Ecto neural progenitor cell (in vitro differentiated cells): ENCODE data around the gene AQP1.

Experiments
- DNase-seq: peaks from one replicate; pipeline ENCODE4 v3.0.0-alpha.2; 2018; ENCODE audit warnings: low spot score

AQP1 gene

DNA sequence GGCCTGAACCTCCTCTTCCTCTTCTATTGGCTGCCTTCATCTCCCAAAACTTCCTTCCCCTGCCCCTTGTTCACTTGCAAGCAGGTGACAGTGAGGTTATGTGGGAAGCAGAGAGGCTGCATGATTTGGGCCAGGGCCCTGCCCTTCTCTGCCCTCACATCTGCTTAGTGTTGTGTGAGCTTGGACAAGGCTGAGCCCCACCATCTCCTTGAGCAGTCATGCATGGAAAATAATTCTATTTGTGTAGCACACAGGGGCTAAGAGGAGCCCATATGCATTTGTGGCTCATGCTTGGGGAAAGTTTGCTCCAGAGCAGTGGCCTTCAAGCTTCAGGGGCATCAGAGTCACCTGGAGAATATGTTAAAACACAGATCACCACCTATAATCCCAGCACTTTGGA lies 26.8 kb upstream of the AQP1 start:
- DNase-seq: no peak

DNA sequence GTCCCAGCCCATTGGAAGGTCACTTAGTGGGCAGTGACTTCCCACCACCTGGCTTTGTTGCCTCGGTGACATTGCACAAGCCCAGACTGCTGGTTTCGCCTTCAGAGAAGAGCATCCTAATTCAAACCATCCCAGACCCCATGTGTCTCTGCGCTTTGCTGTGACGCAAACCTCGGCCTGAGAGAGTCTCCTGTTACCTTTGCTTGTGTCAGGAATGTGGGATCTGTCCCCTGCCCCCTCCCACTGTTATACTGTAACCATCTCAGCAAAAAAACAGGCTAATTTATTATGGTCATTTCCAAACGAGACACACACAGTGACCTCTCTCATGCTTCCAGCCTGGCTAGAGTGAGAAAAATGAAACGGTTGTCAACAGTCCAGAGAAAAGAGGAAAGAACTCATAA lies 25.0 kb upstream of the AQP1 start:
- no peak for DNase-seq

DNA sequence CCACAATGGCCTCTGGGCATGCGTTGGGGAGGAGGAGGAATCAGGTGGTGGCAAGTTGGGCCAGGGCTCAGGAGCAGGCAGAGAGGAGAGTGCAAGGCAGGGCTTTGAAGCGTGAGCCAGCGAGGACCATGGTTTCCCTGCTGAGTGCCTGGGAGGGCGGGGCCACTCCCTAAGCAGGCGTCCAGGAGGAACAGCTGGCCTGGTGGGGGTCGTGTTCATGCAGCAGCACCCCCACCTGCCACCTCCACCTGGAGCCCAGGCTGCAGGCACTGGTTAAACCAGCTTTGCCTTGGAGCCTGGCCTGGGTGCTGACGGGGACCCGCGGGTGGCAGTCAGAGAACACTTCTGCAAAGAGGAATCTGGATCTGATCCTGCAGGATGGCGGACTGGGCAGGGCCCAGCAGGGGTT lies 24.2 kb upstream of the AQP1 start:
- DNase-seq: no peak

DNA sequence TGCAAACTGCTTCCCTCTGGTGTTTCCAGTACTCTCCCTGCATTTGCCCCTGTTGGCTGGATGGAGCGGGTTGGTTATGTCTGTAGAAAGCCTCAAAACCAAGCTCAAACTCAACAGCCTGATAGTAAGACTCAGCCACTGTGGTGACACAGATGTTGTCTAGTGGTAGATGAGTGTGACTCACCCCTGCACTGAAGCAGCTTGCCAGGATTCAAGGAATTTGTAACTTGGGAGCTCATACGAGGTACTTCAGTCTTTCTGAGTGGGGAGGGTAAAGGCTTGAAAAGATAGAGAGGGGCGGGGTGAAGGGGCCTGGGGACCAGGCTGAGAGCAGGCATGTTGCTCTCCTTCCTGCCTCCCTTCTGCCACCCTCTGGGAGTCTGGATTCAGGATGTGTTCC lies 22.9 kb upstream of the AQP1 start:
- no peak for DNase-seq

DNA sequence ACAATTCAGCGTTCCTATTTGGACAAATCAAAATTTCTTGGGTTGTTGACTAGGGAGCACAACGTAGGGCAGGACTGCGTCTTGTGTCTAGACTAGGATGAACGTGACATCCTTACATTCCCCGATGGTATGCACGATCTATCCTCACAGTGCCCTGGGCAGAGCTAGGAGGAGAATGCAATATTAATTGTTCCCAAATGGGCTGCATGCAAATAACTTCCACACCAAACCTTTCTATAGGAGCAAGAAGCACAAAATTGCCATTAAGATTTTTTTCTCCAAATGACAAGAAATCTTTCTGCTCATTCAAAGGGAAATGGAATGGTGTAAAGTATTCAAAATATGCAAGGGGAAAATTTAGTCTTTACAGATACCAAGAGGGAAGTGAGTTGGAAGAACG lies 21.4 kb upstream of the AQP1 start:
- DNase-seq: no peak

DNA sequence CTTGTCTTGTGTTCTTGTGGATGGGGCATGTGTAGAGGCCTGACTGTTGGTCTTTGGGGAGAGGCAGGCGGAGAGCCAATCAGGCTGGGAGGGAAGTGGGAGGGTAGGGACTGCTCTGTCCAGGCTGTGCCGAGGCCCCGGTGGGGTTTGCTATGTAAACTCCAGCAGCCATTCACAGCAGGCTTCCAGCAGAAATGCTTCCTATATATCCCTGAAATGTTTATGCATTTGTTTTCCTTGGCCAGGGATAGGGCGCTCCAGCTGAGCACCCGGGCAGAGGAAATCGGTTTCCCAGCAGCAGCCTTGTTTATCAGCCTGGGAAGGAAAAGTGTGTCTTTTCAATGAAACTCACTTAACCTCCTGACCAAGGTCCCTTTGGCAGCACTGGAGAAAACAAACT lies 18.3 kb upstream of the AQP1 start:
- no peak for DNase-seq

DNA sequence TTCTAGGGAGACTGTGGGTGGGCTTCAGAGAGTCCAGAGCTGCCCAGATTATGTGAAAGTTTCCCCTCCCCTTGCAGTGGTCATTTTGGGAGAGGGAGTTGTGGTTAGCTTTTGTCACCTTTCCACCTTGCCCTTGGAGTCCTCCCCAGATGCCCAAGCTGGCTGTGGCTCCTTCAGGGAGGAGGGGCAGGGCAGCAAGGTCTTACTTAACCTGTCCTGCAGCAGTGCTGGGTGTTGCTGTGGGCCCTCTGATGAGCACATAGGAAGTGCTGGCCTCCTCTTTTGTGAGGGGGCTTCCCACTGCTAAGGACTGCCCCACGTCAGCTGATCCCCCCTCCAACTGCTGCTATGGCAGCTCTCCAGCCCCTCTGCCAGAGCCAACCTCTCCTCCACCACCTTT lies 17.6 kb upstream of the AQP1 start:
- DNase-seq: no peak

DNA sequence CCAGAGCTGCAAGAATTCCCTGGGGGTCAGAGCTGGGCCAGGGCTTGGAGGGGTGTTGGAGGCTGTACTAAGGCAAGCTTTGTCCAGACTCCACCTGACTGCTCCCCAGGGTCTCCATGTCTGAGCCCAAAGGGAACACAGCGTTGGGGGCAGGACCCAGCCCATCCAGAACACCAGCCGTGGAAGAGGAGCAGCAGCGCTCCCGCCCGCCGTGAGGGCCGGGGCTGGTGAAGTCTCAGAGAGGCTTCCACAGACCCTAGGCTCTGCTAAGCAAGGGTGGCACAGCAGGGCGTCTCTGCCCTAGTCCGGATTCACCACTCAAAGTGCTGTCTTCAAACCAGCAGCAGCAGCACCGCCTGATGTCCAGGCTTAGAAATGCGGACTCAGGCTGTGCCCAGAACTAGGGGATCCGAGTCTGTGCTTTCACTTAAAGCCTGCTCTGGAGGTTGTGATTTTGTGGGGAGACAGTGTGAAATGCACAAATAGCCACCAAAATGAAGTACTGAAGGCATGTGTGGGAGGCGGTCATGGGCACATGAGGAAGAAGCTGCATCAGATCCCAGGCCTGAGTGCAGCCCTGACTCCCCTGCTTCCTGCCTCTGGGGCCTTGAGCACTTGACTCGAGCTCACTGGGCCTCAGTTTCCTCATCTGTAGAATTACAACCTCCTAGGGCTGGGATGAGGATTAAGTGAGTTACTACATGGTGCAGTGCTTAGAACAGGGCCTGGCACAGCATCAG lies 16.6 kb upstream of the AQP1 start:
- no peak for DNase-seq

DNA sequence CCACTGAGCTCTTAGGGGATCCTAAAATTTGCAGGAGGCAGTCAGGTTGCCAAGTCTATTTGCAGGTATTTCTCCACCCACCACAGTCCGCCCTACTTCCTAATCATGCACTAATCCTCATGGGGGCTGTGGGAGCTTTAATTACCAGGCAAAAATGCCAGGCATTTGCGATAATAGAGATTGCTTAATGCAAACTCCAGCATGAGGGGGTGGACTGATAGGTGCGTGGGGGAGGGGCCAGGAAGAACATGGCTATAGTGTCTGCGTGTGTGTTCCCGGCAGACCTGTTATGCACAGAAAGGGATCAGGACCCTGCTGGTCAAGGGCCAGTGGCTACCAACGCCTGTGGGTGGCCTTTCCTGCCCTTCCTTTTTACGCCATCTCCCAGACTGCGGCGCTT lies 15.6 kb upstream of the AQP1 start:
- no peak for DNase-seq

DNA sequence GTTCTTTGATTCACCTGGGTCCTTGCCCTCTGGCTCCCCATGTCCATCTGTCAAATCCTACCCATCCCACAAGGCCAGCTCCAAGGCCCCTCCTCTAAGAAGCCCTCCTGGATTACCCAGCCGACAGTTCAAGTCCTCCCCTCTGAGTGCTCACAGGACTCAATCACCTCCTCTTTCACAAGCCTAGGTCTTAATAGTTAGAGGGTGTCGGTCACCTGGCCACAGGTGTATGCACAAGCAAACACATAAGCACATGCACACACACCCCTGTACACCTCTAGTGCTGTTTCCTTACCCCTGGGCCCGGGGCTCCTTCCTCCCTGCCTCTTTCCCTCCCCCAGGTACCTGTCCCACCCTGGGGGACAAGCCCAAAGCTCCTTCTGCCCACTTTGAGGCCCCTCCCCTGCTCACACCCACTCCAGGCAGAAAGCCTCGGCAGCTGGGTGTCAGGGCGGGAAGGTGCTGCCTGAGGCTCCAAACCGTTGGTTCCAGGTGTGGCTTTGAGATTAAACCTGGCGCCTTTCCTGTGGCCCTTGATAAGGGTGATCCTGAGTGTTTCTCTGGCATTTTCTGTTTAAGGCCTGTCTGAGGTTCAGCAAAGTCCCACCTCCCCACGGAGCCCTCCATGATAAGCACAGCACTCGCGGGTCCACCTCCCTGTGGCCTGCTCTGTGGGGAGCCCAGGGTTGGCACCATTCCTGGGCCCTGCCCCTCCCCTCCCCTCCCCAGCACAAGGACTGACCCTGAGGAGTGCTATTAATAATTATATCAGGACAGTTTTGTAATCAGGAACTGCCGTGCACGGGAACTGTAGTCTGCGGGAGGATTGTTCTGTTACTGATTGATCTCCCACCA lies 14.6 kb upstream of the AQP1 start:
- no peak for DNase-seq

DNA sequence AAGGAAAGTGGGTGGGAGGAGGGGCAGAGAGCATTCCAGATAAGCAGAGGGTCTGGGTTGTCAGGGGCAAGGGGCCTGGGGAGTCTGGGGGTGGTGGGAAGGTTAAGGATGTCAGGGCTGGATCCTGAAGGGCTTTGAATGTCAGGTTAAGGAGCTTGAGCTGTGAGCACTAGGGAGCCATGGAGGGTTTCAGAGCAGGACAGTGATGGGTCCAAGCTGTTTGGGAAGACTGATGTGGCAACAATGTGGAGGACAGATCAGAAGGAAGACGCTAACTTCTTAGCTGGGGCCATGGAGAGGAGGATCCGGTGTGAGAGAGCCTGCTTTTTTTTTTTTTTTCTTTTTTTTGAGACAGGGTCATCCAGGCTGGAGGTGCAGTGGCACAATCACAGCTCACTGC lies 13.9 kb upstream of the AQP1 start:
- DNase-seq: no peak

DNA sequence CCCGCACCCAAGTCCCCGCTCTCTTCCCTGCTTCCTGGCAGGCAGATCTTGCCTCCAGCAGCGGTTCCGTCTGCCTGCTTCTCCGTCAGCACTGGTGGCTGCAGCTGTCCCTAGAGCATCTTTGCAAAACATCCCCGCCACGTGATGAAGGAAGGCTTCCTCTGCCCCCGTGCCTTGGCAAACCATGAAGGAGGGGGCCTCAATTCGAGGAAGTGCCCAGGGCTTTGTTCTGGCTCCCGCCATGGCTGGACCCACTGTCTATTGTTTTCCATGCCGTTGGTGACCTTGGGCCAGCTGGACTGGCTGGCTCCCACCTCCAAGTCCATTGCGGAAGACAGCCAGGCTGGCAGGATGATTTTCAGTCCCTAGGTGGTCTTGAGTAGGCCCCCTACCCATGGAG lies 13.2 kb upstream of the AQP1 start:
- DNase-seq: no peak

DNA sequence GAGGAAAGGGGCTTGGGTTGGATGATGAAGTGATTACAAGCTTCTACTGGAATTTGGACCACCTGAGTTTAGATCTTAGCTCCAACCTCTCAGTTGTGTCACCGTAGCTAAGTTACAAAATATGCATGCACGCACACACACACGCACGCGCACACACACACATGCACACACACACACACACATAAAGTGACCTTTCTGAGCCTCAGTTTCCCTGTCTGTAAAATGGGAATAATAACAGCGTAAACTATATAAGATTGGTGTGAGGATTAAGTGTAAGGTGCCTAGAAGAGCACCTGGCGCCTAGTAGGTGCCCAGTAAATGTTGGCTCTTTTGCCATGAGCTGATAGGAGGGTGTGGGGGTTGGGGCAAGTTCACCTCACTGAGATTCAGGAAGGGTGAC lies 12.6 kb upstream of the AQP1 start:
- no peak for DNase-seq

DNA sequence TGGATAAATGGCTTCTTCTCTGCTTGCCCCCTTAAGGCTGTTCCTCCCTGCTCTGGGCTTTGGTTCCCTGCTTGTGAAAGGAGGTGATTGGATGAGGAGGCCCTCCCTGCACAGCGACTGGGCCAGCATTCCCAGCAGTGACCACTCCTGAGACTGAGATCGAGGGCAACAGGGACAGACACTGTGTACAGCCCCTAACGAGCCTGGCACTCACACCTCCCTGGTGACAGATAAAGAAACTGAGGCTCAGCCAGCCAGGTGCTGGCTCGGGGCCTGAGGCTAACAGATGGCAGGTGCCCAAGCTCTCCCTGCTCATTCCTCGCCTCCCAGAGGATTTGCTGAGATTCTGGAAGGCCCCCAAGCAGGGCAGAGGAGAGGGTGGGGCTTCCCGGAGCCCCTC lies 12.0 kb upstream of the AQP1 start:
- no peak for DNase-seq

DNA sequence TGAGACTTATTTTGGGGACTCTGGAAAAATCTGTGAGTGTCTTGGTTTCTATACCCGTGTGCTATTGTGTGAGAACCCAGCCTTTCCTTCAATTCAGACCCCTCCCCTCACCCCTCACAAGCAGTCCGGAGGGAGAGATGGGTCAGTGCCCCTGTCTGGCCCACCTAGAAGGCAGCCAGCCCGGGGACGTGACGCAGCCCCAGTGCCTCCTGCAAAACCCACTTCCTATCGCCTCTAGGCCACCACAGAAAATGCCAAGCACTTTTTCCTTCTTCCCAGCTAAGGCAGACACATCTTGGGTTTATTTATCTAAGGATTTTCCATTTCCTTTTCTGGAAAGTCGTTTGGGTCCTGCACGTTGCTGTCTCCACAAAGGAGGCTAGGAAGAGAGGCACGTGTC lies 11.6 kb upstream of the AQP1 start:
- DNase-seq: no peak

DNA sequence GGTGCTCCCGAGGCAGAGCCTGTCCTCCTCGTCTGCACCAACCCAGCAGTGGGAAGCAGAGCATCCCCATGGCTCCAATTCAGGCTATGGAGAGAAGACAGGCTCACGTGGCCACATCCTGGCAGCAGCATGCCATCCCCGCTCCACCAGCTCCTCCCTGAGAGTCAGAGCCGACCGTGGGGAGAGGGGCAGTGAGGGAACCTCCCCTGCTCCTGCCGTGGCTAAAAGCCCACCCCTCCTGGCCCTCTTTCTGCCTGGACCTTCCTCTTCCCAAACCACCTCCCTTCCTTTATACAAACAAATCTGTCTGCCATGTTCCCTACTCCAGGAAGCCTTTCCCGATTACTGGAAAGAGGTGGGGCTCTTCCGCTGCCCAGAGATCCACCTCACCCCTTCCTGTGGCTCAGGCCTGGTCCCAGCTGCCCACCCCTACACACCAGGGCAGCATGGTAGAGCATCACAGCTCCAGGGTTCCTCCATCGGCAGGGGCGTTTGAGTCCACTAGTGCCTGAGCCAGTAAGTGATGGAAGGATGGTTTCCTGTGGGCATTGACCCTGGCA lies 10.8 kb upstream of the AQP1 start:
- no peak for DNase-seq

DNA sequence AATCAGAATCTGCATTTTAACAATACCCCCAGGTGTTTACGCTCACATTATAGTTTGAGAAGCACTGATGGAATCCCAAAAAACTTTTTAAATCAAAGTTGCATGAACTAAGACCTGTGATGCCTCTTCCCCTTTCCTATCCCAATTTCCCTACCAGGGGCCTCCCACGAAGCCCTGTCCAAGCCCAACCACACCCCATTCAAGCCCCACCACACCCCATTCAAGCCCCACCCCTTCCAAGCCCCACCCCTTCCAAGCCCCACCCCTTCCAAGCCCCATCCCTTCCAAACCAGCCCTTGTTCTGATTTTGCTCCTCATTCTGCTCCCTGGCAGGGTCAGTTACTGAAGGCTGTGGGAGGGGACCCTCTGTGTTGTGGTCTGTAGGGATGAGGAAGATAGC lies 9.8 kb upstream of the AQP1 start:
- no peak for DNase-seq

DNA sequence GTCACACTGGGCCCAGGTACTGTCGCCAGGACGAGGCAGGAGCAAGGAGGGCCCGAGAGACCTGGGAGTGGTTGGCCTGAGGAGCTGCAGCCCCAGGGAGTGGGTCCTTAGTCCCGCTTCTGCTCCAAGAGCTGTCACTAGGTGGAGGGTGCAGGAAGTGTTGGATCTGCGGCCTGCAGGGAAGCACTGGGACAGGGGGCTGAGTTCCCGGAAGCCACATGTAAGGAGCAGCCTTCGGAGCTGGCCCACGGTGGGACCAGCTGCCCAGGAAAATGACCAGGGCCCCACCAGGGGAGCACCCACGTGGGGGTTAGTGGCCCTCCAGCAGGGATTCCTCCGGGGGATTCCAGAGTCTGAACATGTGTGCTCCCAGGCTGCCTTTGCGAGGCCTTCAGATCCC lies 9.2 kb upstream of the AQP1 start:
- no peak for DNase-seq

DNA sequence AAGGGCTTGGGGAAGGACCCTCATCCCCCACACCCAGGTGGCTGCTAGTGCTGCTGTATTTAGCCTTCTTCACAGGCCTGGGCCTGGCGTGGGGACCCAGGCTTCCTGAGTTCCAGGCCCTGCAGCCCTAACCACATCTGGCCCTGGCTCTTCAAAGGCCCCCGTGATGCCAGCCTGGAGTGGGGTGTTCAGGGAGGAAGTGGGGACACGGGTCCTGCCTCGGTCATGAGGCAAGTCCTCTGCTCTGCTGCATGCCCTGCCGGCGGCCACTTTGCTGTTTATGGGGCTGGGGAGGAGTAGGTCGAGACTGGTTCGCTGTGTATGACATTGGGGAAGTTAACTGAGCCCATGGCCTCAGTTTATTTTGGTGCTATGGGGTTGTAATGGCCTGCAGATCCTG lies 8.5 kb upstream of the AQP1 start:
- DNase-seq: no peak

DNA sequence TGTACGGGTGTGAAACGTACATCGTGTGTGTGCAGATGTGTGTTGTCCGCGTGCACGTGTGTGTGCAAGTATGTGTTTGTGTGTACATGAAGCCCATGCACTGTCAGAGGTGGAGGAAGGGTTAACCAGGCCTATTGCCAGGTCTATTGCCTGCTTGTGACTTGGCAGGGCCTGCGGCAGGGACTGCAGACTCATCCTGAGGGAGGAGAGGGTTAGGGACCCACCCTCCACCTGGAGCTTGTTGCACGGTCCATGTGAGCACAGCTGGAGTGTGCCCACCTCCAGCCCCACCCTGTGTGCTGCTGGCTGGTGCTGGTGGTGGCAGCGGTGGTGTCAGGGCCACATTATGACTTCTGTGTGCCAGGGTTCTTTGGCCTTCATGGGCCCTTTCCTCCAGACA lies 7.1 kb upstream of the AQP1 start:
- no peak for DNase-seq

DNA sequence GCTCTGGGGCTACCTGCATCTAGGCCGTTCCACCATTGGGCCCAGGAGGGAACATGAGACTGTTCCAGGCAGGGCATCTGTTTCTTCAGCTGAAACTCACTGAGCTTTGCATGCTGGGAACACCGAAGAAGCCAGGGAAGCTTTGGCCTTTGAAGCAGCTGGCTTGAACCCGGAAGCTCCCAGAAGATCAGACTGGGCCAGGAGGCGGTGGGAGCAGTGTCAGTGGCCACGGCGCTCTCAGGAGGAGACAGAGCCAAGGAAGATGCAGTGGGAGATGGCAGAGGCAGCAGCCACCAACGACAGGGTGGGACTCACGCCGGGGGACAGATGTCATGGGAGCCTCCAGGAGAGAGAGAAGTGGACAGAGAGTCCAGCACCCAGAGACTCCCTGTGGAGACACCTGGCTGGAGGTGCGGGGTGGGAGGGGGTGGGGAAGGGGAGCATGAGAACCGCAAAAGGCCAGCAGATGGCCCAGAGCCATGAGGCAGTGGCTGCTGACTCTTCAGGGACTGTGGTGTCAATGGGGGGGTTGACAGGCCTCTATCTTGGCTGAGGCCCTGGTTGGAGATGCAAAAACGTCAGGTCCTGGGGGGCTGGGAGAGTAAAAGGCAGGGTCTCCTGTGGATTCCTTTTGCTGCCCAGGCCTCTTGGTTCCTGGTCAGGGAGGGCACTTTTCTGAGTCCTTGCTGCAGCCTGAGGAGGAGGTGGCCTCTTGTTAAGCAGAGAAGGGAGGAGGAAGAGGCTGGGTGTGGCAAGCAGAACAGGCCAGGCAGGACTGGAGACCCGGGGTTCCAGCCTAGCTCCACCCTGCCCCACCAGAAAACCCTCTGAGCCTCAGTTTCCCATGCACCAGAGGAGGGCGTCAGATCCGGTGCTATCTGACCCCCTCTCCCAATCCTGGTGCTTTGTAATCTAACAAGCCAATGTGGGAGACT lies 6.3 kb upstream of the AQP1 start:
- DNase-seq: no peak

DNA sequence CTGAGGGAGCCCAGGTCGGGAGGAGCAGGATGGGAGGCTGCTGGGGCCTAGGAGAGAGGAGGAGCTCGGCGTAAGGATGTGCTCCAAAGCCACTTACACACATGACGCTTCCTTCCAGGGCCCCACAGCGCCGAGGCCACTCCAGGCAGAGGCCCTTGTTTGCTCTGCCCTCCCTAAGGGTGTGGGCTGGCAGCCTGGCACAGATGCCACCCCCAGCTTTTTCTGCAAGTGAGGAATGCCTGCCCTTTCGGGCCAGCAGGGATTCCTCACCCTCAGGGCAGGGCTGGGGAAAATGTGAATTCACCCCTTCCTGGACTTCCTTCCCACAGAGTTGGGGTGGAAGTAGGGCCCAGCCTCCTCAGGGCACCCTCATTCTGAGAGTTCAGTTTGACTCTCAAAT lies 5.6 kb upstream of the AQP1 start:
- no peak for DNase-seq
